Left renal cortex interstitium (tissue), 4 donors: ENCODE measurements around the gene BBS9. TPM values are rescaled to one million over a fixed set of nuclear protein-coding genes. Genes with fewer than 3 reads are reported as not detected.

Experiments
- DNase-seq, 4 donors: peaks; one replicate each; pipeline ENCODE4 v3.0.0-alpha.2; 2013; ENCODE audit warnings: low read depth in 4 of 4, low spot score in 2 of 4, missing footprints in 1 of 4
- polyA plus RNA-seq, 4 donors: library from polyadenylated mRNA; unstranded; fragments of 120-200 nt; gene quantifications; one replicate each; pipeline ENCODE4 v1.2.1, GENCODE V29; 2013; ENCODE audit not compliant: insufficient read length in 4 of 4

Gene BBS9
- polyA plus RNA-seq, 4 donors, result 14.4 to 18.0 (median 16.5) TPM

- no peak for DNase-seq
These were observed 452.7 kb downstream of the BBS9 start for GRCh38 chr7:33582104-33582503.

GRCh38 chr7:33582533-33582932 lies 453.2 kb downstream of the BBS9 start:
- no peak for DNase-seq

DNA sequence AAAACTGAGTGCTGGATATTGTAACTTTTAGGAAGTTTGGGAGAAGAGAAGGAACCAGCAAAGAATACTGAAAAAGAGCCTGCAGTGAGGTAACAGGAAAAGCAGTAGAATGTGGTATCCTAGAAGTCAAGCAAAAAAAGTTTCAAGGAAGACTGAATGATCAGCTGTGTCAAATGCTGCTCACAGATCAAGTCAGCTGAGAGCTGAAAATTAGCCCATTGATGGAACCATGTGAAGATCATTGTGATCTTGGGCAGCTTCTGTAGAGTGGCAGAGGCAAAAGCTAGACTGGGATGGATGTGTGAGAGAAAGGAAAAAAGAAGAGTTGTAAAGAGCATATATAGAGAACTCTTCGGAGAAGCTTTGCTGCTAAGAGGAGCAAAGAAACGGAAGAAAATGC lies 460.5 kb downstream of the BBS9 start:
- no peak for DNase-seq

DNA sequence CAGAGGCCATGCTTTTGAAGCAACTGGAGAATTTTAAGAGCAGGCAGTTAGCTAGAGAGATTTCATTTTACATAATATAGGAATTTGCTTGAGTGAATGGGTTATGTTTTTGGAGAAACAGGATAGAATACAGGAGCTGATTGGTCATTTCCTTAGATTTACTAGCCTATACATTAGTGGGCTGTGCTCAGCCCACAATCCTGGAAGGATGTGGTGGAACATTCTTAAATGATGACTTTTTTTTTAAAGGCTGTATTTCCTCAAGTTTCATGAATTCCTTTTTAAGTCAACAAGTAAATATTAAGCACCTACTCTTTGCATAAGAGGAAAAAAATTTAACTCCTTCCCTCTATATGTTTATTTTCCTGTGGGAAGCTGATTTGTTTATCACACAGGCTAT lies 461.6 kb downstream of the BBS9 start:
- DNase-seq, result no peak

DNA sequence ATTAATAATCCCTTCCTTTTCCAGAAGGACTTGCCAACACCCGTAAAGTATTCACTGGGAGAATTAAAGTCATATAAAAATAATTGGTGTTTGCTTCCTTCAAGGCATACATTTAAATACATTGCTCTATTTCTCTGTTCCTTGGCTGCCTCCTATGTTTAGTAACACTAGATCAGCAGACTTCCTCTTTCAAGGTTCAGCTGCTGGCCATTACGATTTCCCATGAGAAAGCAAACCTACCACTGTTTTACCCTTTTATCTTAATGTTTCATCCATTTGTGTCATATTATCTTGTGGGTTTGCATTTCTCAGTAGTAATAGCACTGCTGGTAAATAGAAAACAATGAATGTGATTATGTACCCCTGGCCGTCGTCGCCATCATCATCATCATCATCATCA lies 462.1 kb downstream of the BBS9 start:
- DNase-seq, result no peak

DNA sequence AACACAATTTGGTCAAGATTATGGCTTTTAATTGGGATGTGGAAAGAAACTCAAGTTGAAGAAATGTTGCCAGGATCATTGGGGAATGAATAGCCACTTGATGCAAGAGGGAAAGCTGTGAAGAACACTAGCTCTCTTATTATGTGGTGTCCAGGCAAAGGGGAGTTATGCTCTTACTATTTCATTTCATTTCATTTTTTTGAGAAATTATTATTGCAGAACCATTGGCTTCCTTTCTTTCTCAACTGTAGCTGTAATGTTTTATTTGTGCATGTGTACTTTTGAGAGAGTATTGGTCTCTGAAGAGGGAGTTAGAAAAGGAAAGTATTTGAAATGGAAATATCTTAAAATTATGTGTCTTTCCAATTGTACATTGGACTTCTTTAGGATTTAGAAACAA lies 463.4 kb downstream of the BBS9 start:
- DNase-seq, result no peak

- no peak for DNase-seq
These were observed 464.2 kb downstream of the BBS9 start for GRCh38 chr7:33593611-33594010.

- no peak for DNase-seq
These were observed 467.3 kb downstream of the BBS9 start for GRCh38 chr7:33596686-33597085.

- no peak for DNase-seq
These were observed 467.8 kb downstream of the BBS9 start for GRCh38 chr7:33597181-33597580.

GRCh38 chr7:33601101-33601500 lies 471.7 kb downstream of the BBS9 start:
- no peak for DNase-seq

DNA sequence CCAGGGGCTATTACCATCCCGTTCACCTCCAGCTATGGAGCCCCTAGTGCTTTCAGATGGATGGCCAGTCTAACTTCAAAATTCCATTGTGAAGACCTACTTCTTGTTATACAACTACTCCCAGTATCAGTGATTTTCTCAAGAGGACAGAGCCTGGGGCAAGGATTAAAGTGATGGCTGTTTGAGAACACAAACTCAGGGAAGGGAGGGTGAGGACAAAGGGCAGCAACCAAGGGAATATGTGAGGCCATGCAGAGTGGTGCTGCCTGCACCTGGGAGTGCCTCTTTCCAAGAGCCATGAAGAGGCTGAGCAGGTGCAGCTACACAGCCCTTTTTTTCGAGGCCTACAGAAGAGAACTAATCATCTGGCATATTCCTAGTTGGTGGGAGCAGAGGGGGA lies 472.5 kb downstream of the BBS9 start:
- no peak for DNase-seq

DNA sequence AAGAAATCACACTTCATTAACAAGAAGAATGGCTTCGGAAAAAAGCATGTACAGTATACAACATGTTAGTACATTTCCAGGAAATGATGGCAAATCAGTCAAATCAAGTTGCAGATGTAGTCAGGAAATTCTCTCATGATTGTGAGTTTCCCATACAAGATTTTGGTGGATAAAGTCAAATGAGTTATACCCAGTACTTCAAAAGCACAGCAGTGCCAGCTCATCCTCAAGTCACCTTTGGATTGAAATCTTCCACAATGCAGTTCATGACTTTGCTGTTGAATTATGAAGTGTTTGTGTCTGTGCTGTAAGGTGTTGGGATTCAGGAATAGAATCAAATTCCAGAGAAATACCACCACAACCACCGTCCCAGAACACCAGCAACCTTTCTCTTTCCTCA lies 474.7 kb downstream of the BBS9 start:
- DNase-seq, result no peak

DNA sequence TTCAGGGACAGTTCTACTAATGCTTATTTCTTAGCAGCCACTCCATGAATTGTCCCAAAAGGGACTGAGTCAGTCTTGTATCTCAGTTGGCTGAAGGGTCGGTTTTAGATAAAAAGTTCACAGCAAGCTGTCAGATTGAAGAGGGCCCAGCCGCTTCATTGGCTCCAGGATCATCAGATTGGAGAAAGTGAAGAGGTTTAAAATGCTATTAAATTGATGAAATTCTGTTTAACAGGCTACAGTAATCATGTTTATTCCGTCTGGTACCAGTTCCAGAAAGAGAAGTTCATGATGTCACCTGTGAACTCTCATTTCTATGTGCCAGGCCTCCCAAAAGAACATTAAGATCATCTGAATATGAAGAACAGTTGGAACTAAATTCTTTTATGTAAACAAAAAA lies 481.6 kb downstream of the BBS9 start:
- no peak for DNase-seq

DNA sequence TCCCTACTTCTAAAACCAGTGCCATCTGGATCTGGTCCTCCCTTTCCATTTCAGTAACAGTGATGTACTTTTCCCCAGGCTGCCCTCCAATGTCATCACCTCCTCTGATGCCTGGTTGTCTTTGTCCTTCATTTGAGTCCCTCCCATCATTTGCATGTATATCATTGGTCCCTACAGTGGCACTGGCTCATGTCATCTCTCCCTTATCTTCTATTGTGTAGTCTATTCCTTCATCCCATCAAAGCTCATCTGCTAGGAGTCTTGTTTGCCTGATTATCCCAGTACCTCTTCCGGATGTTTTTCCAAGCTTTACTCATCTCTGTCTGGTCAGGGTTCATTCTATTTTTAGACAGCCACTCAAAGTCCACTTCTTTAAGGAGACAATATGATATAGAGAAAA lies 483.1 kb downstream of the BBS9 start:
- no peak for DNase-seq

DNA sequence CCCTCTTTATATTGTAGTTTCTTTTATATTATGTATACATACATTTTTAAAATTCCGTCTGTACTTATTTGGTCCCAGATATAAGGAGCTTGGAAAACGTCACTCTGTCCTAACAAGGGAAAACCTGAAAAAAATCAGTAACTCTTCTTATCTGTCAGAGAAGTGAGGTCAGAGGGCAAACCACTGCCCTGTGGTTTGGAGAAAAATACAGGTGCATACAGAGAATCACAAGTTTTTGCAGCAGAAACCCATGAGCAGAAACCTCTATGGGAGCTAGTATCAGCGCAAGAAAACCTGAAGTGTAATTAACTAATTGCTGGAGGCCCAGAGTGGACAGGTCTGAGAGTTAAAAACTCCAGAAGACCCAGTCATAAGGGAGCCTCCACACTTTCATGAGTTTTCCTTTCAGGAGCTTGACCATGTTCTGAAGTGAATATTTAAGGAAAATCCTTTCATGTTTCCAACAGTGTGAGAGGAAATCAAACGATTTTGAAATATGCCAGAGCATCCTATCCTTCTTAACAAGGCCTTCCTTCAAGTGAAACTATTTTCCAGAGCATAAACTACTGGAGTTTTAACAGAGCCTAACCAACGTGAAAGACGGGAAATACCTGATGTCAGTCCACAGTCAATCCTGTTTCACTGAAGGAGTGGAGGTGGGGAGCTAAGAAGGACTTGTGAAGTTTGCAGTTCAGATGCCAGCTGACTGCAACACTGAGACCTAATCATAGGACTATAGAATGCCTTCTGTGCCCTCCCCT lies 485.2 kb downstream of the BBS9 start:
- no peak for DNase-seq

- DNase-seq, result no peak
These were observed 487.4 kb downstream of the BBS9 start for GRCh38 chr7:33616752-33617151.

GRCh38 chr7:33619264-33619663 lies 489.9 kb downstream of the BBS9 start:
- no peak for DNase-seq

DNA sequence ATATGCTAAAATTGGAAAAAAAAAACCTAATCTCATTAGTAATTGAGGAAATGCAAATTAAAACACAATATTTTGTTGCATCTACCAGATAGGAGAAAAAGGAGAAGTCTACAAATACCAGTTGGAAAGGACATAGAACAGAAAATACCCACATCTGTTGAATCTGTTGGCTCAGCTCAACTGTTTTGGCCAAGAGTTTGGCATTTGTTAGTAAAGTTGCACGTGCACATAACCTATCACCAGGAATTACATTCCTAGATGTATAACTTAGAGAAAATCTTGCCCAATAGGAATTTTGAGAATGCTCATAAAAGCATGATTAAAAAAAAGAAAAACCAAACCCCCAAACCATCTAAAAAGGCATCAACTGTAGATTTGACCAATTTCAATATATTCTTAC lies 493.9 kb downstream of the BBS9 start:
- DNase-seq, result no peak

GRCh38 chr7:33624215-33624614 lies 494.9 kb downstream of the BBS9 start:
- no peak for DNase-seq

GRCh38 chr7:33626869-33627268 lies 497.5 kb downstream of the BBS9 start:
- DNase-seq, result no peak

DNA sequence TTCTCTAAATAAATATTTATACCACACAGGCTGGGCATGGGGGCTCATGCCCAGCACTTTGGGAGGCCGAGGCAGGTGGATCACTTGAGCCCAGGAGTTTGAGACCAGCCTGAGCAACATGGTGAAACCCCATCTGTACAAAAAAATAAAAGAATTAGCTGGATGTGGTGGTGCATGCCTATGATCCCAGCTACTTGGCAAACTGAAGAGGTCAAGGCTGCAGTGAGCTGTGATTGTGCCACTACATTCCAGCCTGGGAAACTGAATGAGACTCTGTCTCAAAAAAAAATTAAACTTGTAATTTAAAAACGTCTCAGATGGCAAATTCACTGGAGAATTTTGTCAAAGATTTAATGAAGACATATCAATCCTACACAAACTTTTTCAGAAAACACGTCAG lies 498.4 kb downstream of the BBS9 start:
- no peak for DNase-seq

- no peak for DNase-seq
These were observed 499.5 kb downstream of the BBS9 start for GRCh38 chr7:33628894-33629293.

- DNase-seq, result no peak
These were observed 501.0 kb downstream of the BBS9 start for GRCh38 chr7:33630359-33630758.
